Amygdala (tissue), 56 donors: ENCODE results near the gene GSTCD.

ENCODE experiments used
- DNase-seq, 56 donors: peaks; one replicate each; lab custom pipeline; 2025; lab: John Stamatoyannopoulos, UW

The GSTCD gene

GRCh38 chr4:105870963-105871362 is 162.4 kb downstream of the GSTCD start:
- DNase-seq: no peak

DNA sequence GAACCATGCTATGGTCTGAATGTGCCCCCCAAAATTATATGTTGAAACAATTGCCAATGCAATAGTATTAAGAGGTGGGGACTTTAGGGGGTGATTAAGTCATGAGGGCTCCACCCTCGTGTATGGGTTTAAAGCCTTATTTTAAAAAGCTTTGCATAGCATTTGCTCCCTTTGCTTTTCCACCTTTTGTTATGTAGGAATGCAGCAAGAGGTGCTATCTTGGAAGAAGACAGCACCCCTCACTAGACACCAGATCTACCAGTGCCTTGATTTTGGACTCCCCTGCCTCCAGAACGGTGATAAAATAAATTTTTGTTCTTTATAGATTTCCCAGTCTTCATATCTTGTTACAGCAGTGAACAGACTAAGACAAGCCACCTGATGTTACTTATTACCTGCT is 163.4 kb downstream of the GSTCD start:
- no peak for DNase-seq

GRCh38 chr4:105875233-105875632 is 166.6 kb downstream of the GSTCD start:
- DNase-seq: no peak

DNA sequence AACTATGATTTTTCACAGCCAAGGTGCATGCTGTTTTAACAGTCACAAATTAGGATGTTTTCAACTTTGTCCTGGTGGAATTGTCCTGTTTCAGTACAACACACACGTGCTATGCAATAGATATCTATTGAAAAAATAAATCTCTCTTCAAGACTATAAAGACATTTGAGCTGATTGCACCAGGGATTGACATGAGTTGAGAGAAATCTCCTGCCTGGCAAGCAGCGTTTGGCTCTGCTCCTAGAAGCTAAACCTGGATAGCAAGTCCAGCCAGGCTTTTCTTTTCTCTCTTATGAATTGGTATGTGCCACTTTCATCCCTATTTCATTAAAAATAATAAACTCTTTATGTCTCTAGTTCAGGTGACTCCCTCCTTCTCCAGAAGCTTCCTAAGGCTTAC is 170.1 kb downstream of the GSTCD start:
- DNase-seq: no peak

DNA sequence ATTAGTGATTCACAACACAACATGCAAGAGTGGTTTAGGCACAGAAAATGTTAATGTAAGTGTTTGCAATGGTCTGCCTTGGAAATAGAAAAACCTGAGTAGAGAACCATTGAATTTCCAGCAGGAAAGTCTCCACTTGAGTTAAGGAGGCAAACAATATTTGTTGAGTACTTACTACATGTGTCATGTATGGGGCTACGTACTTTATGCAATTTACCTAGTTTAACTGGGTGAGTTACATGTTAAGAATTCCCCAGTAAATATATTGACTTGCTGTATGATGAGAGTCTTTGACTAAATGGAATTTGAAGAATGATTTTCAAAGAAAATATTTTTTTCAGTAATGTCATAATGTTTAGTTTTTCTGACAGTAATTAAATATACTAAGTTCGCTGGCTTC is 178.9 kb downstream of the GSTCD start:
- DNase-seq: no peak

DNA sequence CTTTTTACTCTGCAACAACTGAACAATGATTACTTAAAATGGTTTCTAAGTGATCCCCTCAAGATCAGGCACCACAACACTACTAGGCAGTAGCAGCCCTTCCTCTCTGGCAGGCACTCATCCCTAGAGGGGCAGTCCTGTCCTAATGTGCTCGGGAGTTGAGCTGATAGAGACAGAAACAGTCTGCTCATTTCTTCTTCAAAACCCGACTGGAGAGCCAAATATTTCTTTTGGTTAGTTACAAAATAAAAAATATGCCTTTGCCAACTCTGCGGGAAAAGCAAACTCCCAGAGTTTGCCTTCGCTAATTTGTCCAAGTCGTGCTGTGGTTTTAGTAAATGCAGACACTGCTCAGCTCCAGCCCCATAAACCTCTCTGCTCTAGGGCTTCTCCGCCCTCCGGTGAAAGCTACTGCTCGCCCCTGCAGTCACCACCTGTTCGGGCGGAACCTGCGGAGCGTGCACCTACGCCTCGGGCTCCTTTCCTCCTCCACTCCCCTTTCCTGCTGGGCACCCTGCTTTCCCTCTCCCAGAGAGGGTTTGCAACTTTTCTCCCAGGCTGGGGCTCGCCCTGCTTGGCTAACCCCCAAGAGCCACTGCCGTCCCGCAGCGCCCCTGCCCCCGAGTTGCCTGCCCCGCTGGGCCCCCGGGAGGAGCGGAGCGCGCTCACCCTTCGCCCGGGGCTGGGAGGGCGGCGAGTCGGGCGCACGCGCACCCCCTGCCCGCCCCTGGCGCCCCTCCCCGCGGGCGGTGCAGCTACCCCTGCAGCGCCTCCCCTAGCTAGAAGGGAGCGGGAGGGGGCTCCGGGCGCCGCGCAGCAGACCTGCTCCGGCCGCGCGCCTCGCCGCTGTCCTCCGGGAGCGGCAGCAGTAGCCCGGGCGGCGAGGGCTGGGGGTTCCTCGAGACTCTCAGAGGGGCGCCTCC is 186.3 kb downstream of the GSTCD start, which contains the start of gene NPNT:
Gene NPNT (plus strand): TSS at position 812 of the 923 bp plus-strand sequence. CDS start 182 bp downstream, outside the sequence.
- DNase-seq: peak in 10 of 56 donors; percentile 1 to 30 (median 18)

- peak in 9 of 56 donors; percentile 2 to 30 (median 11) for DNase-seq
Observed at GRCh38 chr4:105895583-105896460, 187.2 kb downstream of the GSTCD start.

DNA sequence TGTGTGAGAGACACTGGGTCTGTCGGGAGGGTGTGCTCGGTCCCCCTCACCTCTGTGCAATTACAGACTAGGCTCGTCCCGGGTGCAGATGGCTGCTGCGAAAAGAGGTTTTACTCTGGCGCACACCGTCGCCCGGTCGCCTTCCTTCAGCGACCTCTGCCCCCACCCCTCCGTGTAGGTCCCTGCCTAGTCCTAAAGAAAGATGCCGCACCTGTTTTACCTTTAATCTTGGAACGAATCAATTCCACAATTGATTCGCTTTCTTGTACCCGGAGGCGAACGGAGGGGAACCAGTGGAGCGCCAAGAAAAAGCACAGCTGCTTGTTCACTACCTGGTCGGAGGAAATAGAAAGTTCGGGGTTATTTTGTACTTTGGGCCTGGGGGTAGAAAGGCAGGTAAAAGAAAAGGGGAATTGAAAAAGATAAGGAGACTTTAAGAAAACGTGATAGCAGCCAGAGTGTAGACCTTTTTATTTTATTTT is 187.9 kb downstream of the GSTCD start:
- no peak for DNase-seq
